Subcutaneous adipose tissue (tissue), 4 donors: ENCODE measurements around the gene DMKN. TPM values are rescaled to one million over a fixed set of nuclear protein-coding genes. Genes with fewer than 3 reads are reported as not detected.

Source experiments
- CTCF ChIP-seq: fragments of 450-650 bp; IDR thresholded peaks from one replicate; pipeline ENCODE4 v1.5.1; 2016; ENCODE audit warnings: low read depth, mild to moderate bottlenecking, control low read depth, antibody characterized with exemption, moderate library complexity
- total RNA-seq, 4 donors: library from RNA; depleted of rRNA; stranded (reverse); fragments of >200 nt; gene quantifications; one replicate each; pipeline ENCODE4 v1.1.0, GENCODE V29; 2016

Gene DMKN
- total RNA-seq, 4 donors from 2014 or later, result 0.94 to 7.3 (median 1.9) TPM

- TF ChIP-seq CTCF, result no peak
These were observed 2.9 kb downstream of the DMKN start for GRCh38 chr19:35510626-35510964.

GRCh38 chr19:35509861-35510625 is 3.4 kb downstream of the DMKN start:
- no peak for TF ChIP-seq CTCF

- TF ChIP-seq CTCF, result no peak
These were observed 4.3 kb downstream of the DMKN start for GRCh38 chr19:35509018-35509652.

- no peak for TF ChIP-seq CTCF
These were observed 5.3 kb downstream of the DMKN start for GRCh38 chr19:35508129-35508528.

GRCh38 chr19:35507561-35507960 is 5.9 kb downstream of the DMKN start:
- TF ChIP-seq CTCF, result no peak

GRCh38 chr19:35506011-35506410 is 7.4 kb downstream of the DMKN start:
- no peak for TF ChIP-seq CTCF

- TF ChIP-seq CTCF, result no peak
These were observed 10.7 kb downstream of the DMKN start for GRCh38 chr19:35502751-35503150.
